Measurements from ENCODE around the gene MCM3AP.

The MCM3AP gene

DNA sequence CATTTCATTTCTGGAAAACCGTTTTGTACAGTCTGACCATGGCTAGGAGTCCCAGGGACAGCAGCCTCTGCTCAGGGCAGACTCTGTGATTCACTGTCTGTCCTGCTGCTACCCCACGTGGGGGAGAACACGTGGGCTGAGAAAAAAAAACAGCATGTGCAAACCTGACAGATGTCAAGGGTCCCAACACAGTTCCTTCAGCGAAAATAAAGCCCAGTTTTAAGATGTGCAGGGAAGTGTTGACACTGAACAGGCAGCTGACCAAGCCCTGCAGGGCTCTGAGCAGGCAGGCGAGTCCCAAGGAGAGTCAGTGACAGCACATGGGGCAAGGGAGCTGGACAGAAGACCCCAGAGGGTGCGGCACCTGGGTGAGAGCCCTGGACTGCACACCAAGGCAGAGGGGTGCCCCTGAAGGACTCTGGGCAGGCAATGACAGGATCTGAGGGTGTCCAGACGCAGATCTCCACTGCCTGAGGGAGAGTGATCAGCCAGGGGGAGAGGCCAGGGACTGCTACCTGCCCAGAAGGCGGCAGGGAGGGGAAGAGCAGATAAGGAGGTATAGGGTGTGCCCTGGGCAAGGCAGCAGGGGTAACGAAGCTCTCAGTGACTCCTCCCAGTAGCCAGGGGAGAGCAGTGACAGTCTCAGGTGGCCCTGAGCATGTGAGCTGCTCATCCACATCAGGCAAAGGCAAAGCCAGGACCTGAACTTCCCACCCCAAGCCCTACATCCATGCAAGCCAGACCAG, 96.0 kb downstream of the MCM3AP start:
- H3K36me3 ChIP-seq (replicated peaks; ENCODE audit: insufficient read depth, low read length), result peaks cover 7% of the 10 kb centered on the region; the same call in 1 of the 2 replicates
- no peak for DNase-seq
- H3F3A ChIP-seq (ENCODE audit: insufficient read depth, low read length), result 0 out of 2 replicates have a peak, but pooled peaks cover 10% of the 10 kb centered on the region
- H3K9me2 ChIP-seq (replicated peaks; ENCODE audit: insufficient read depth, low read length), result no peaks in the 10 kb centered on the region
- TF ChIP-seq EZH2 (optimal IDR thresholded peaks at IDR 0.05; ENCODE audit: low read depth, low read length), result no peak
- TF ChIP-seq, protein P1, sequence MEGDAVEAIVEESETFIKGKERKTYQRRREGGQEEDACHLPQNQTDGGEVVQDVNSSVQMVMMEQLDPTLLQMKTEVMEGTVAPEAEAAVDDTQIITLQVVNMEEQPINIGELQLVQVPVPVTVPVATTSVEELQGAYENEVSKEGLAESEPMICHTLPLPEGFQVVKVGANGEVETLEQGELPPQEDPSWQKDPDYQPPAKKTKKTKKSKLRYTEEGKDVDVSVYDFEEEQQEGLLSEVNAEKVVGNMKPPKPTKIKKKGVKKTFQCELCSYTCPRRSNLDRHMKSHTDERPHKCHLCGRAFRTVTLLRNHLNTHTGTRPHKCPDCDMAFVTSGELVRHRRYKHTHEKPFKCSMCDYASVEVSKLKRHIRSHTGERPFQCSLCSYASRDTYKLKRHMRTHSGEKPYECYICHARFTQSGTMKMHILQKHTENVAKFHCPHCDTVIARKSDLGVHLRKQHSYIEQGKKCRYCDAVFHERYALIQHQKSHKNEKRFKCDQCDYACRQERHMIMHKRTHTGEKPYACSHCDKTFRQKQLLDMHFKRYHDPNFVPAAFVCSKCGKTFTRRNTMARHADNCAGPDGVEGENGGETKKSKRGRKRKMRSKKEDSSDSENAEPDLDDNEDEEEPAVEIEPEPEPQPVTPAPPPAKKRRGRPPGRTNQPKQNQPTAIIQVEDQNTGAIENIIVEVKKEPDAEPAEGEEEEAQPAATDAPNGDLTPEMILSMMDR (IDR thresholded peaks at IDR 0.05; ENCODE audit: low read length), result no peak
- TF ChIP-seq EZH2phosphoT487 (IDR thresholded peaks at IDR 0.05; ENCODE audit: low read length), result no peak
- no peak overlapping the region for H3K4me3 ChIP-seq (ENCODE audit: low read length)
- H3K9me3 ChIP-seq (replicated peaks; ENCODE audit: insufficient read depth, low read length), result no peaks in the 10 kb centered on the region
- no peaks in the 10 kb centered on the region for H4K20me1 ChIP-seq (ENCODE audit: insufficient read depth, low read length)
- H2AFZ ChIP-seq (ENCODE audit: low read length), result no peak overlapping the region
- peaks cover 12% of the 10 kb centered on the region for H3K4me1 ChIP-seq (ENCODE audit: low read length)
- H3K9ac ChIP-seq (ENCODE audit: low read length), result no peak overlapping the region
- no peaks in the 10 kb centered on the region for H3K79me2 ChIP-seq (ENCODE audit: low read length)
- H3K27me3 ChIP-seq (replicated peaks; ENCODE audit: insufficient read depth, low read length), result no peaks in the 10 kb centered on the region
- H3K4me2 ChIP-seq (ENCODE audit: low read depth, low read length), result no peak overlapping the region
- no peak overlapping the region for H3K27ac ChIP-seq (ENCODE audit: low read length)

DNA sequence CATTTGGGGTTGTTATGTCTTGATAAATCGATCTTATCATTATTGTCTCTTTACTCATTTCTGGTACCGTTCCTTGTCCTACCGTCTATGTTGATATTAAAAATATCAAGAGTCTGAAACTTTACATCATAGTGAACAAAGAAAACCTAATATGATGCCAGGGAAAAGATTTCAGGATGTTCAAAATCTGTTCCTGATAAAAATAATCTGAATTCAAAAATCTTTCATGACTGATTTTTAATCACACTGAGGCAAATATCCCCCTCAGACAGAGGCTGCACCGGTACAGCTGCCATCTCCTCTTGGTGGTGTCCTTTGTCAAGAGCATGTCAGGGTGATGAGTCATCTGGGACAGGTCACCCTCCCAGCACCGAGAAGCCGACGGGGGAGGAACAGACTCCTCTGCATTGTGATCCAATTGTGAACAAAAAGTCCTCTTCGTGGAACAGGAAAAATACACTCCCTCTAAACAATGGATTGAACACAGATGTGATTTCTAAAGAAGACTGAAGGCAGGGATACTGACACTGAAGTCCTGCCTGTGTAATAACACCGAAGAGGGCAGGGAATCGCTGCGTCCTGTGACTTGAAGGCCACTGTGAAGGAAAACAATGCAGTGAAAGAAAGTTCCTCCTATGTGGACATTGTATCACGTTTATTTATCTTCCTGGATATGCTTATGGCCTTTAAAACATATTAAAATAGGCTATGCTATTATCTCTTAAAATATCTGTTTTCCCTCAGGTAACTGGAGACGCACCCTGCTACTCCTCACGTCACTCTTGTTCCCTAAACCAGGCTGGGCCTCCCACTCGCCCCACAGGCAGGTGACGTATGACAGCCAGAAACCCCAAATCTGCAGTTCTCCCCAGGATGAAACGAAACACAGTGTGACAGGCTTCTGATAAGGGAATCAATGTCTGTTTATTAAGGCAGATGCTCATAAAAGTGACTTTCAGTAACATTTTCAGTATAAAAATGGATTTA, 96.9 kb downstream of the MCM3AP start:
- Histone ChIP-seq H3K9ac (ENCODE audit: low read length) (no peak overlapping the region), H3K36me3 (replicated peaks; ENCODE audit: insufficient read depth, low read length) (no peaks in the 10 kb centered on the region), H3K9me3 (replicated peaks; ENCODE audit: insufficient read depth, low read length) (no peaks in the 10 kb centered on the region), H3K4me2 (ENCODE audit: low read depth, low read length) (no peak overlapping the region), H2AFZ (ENCODE audit: low read length) (no peak overlapping the region), H3K4me3 (ENCODE audit: low read length) (no peak overlapping the region), H4K20me1 (ENCODE audit: insufficient read depth, low read length) (no peaks in the 10 kb centered on the region), H3K9me2 (replicated peaks; ENCODE audit: insufficient read depth, low read length) (no peaks in the 10 kb centered on the region), H3K4me1 (ENCODE audit: low read length) (peaks cover 12% of the 10 kb centered on the region), H3F3A (ENCODE audit: insufficient read depth, low read length) (0 out of 2 replicates have a peak, but pooled peaks cover 10% of the 10 kb centered on the region), H3K27me3 (replicated peaks; ENCODE audit: insufficient read depth, low read length) (no peaks in the 10 kb centered on the region), H3K27ac (ENCODE audit: low read length) (no peak overlapping the region), H3K79me2 (ENCODE audit: low read length) (0 out of 2 replicates have a peak, but pooled peaks cover 3% of the 10 kb centered on the region)
- no peak for DNase-seq
- TF ChIP-seq, protein P1 (IDR thresholded peaks at IDR 0.05; ENCODE audit: low read length), result no peak
- TF ChIP-seq EZH2 (optimal IDR thresholded peaks at IDR 0.05; ENCODE audit: low read depth, low read length) (no peak), EZH2phosphoT487 (IDR thresholded peaks at IDR 0.05; ENCODE audit: low read length) (no peak)

DNA sequence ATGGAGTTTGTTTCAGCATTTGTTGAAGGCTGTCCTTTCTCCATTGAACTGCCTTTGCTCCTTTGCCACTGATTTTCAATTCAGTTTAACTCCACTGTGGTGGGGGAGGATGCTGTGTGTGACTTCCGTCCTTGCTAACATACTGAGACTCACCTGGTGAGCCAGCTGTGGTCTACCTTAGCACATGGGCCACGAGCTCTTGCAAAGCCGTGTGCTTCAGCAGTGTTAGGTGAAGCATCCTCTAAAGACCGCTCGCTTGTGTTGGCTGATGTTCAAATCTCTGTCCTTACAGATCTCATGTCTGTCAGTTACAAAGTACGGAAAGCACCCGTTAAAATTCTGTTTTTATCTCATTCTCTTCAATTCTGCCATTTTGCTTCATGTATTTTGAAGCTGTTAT, 97.6 kb downstream of the MCM3AP start:
- H3K9ac ChIP-seq (ENCODE audit: low read length), result no peak overlapping the region
- H3K4me1 ChIP-seq (ENCODE audit: low read length), result peaks cover 12% of the 10 kb centered on the region
- no peaks in the 10 kb centered on the region for H4K20me1 ChIP-seq (ENCODE audit: insufficient read depth, low read length)
- no peak overlapping the region for H3K4me2 ChIP-seq (ENCODE audit: low read depth, low read length)
- no peak overlapping the region for H3K4me3 ChIP-seq (ENCODE audit: low read length)
- H3K27me3 ChIP-seq (replicated peaks; ENCODE audit: insufficient read depth, low read length), result no peaks in the 10 kb centered on the region
- 0 out of 2 replicates have a peak, but pooled peaks cover 10% of the 10 kb centered on the region for H3F3A ChIP-seq (ENCODE audit: insufficient read depth, low read length)
- H3K27ac ChIP-seq (ENCODE audit: low read length), result no peak overlapping the region
- DNase-seq, result no peak
- no peak for TF ChIP-seq EZH2phosphoT487 (IDR thresholded peaks at IDR 0.05; ENCODE audit: low read length)
- TF ChIP-seq, protein P1 (IDR thresholded peaks at IDR 0.05; ENCODE audit: low read length), result no peak
- no peak for TF ChIP-seq EZH2 (optimal IDR thresholded peaks at IDR 0.05; ENCODE audit: low read depth, low read length)
- no peaks in the 10 kb centered on the region for H3K9me3 ChIP-seq (replicated peaks; ENCODE audit: insufficient read depth, low read length)
- 0 out of 2 replicates have a peak, but pooled peaks cover 3% of the 10 kb centered on the region for H3K79me2 ChIP-seq (ENCODE audit: low read length)
- H3K36me3 ChIP-seq (replicated peaks; ENCODE audit: insufficient read depth, low read length), result no peaks in the 10 kb centered on the region
- no peaks in the 10 kb centered on the region for H3K9me2 ChIP-seq (replicated peaks; ENCODE audit: insufficient read depth, low read length)
- H2AFZ ChIP-seq (ENCODE audit: low read length), result no peak overlapping the region
